Astrocyte of the spinal cord (primary cell): ENCODE measurements around the gene TERT.
"Not testable (repeated sequence)": the region's sequence is repeated elsewhere in the genome, so short reads cannot be mapped to it uniquely, and the experiment has no call there.

Source experiments
- DNase-seq: peaks from one replicate; pipeline ENCODE4 v3.0.0; 2011; ENCODE audit warnings: low read depth, low spot score
- H3K4me3 ChIP-seq: 2 replicates; pipeline ENCODE4 v1.5.1; 2011; ENCODE audit warnings: low read depth, mild to moderate bottlenecking, low read length, moderate library complexity
- CTCF ChIP-seq: IDR thresholded peaks from 2 replicates; pipeline ENCODE4 v1.5.1; 2012; ENCODE audit warnings: low read depth, mild to moderate bottlenecking, low read length, inconsistent platforms
- in situ Hi-C: cut with HindIII; loops from 2 replicates; pipeline ENCODE4 v1.10.0; 2017; ENCODE audit warnings: low sequenced_read_pairs

TERT gene

GRCh38 chr5:1334831-1335539 is 40.1 kb upstream of the TERT start:
- no peak for DNase-seq
- no peak overlapping the region for H3K4me3 ChIP-seq
- in situ Hi-C loops, result no loop called here
- TF ChIP-seq CTCF, result no peak

GRCh38 chr5:1333986-1334385 is 39.1 kb upstream of the TERT start:
- in situ Hi-C loops, result no loop called here
- no peak for TF ChIP-seq CTCF
- no peak overlapping the region for H3K4me3 ChIP-seq
- DNase-seq, result no peak

GRCh38 chr5:1333286-1333685 is 38.4 kb upstream of the TERT start:
- in situ Hi-C loops, H3K4me3 ChIP-seq, DNase-seq: not testable (repeated sequence)

GRCh38 chr5:1332461-1333001 is 37.7 kb upstream of the TERT start:
- H3K4me3 ChIP-seq, result no peak overlapping the region
- DNase-seq, result no peak
- TF ChIP-seq CTCF, result no peak
- in situ Hi-C loops, result no loop called here

GRCh38 chr5:1331861-1332405 is 37.1 kb upstream of the TERT start:
- DNase-seq, result no peak
- in situ Hi-C loops, result no loop called here
- no peak for TF ChIP-seq CTCF
- no peak overlapping the region for H3K4me3 ChIP-seq

- in situ Hi-C loops, result no loop called here
- no peak for TF ChIP-seq CTCF
- H3K4me3 ChIP-seq, result no peak overlapping the region
- no peak for DNase-seq
These were observed 36.3 kb upstream of the TERT start for GRCh38 chr5:1330847-1331831.
